ENCODE data around the gene CAMSAP3. TPM values are rescaled to one million over a fixed set of nuclear protein-coding genes. Genes with fewer than 3 reads are reported as not detected.
A peak's percentile ranks its signal among the peaks of the same experiment; 100 is the strongest.

The CAMSAP3 gene
- total RNA-seq, 1 experiment from 2014 or later = 1.5 TPM

DNA sequence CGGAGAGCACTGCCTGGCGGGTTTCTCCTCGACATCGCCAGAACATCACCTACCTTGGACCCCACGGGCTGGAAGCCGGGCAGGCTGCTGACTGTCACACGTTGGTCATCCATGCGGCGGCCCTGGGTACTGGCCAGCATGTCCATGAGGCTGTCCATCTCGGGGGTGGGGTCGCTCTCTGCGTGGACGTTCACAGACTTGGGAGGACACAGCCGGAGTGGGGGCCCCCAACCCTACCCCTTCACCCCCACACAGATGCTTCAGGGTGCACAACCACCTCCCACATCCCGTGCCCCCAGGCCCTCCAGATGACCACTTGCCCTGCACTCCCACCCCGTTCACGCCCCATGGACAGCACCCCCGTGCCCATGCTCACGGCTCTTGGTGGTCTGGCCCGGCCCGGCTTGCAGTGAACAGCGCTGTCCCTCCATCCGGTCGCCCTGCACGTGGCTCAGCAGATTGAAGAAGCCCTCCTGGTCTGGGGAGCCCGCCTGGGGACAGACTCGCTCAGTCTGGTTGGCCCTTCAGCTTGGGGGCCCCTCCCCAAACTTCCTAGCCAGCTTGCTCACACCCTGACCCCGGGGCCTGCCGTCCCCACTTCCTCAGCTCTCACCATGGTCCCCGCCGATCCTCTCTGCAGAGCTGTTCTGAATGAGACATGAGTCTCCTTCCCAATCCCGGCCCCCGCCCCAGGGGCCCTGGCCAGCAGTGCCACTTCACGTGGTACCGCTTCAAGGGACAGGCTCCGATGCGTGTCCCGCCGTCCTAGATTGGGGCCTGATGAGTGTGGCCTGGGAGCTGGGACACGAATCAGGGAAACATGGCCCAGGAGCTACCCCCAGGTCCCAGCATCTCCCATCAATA is 36.9 kb downstream of the CAMSAP3 start:
- no peak for DNase-seq (ENCODE audit: low read depth)

DNA sequence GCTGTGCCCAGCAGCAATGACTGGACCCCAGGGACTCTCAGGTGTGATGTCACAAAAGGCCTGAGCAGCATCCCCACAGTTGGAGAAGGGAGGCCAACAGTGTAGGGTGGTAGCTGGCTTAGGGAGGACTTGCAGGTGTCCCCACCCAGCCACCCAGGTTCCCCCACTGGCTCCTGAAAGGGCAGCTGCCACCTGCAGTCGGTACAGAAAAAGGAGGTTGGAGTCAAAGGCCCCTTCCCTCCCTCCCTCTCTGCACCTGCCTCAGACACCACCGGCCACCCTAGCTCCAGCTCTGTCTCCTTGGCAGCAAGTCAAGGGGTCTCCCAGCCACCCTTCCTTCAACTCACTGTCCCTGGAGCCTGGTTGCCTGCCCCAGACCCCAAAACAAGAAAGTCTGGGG is 38.0 kb downstream of the CAMSAP3 start, which contains the start of gene PCP2:
Gene PCP2 (minus strand): TSS at position 22 of the 400 bp plus-strand sequence. CDS start 262 bp downstream, outside the sequence.
- no peak for DNase-seq (ENCODE audit: low read depth)

DNA sequence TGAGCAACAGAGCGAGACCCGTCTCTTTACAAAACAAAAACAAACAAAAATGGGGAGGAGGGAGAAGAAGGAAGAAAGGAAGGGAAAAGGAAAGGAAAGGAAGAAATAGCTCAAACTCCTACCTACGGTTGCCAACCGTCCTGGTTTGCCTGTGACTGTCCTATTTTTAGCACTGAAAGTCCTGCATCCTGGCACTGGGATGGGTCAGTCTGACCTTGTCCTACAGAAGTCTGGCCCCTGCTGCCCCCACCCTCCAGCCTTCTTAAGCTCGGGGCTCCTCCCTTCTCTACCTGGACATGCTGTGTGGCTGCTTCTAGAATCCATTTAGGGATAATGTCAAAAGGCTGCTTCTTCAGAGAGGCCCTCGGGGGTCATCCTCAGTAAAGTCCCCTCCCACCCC is 40.0 kb downstream of the CAMSAP3 start:
- no peak for DNase-seq (ENCODE audit: low read depth)

DNA sequence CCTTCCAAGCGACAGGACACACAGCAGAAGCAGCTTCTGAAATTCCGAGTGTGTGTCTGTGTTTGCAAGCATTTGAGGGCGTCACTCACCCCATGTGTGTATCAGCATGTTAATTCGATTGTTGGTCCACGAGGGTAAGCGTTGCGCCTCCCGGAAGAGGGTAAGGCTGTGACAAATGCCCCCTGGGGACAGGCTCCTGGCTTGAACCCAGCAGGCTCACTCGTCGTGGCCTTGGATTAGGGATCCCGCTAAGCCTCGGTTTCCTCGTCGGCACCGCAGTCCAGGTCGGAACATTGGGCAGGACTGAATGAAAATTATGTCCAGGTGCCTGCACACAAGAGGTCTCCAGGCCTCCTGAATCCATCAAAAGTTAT is 40.6 kb downstream of the CAMSAP3 start:
- peak; percentile 32 for DNase-seq (ENCODE audit: low read depth)

DNA sequence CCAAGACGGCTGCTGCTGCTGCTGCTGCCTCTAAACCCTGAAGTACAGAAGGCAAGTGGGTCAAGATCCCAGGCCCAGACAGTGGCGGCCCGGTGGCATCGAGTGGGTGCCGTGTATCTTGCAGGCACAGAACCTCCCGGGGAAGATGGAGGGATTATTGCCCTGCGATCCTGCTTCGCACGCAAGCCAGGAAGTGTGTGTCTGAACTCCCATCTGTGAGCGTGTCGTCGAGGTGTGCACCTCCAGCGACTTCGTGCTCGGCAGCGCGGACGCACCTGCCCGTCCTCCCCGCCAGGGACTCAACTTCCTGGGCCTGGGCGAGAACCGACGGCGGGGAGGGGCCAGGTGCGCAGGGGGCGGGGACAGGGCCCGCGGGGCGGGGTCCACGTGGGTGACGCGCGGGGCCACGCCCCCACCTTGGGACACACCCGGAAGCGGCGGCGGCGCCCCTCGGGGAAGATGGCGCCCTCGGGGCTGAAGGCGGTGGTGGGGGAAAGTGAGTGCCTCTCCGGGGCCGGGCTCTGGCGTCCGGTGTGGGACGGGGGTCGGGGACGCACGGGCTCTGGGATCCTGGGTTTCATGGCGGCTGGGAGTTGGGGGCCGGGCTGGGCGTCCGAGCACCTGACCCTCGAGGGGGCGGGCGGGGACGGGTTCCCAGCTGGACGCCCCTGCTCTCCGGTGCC is 41.2 kb downstream of the CAMSAP3 start, which contains the start of gene STXBP2:
Gene STXBP2 (plus strand): TSS at position 420 of the 683 bp plus-strand sequence. CDS start 40 bp downstream, at position 460.
- peak; percentile 82 for DNase-seq (ENCODE audit: low read depth)

DNA sequence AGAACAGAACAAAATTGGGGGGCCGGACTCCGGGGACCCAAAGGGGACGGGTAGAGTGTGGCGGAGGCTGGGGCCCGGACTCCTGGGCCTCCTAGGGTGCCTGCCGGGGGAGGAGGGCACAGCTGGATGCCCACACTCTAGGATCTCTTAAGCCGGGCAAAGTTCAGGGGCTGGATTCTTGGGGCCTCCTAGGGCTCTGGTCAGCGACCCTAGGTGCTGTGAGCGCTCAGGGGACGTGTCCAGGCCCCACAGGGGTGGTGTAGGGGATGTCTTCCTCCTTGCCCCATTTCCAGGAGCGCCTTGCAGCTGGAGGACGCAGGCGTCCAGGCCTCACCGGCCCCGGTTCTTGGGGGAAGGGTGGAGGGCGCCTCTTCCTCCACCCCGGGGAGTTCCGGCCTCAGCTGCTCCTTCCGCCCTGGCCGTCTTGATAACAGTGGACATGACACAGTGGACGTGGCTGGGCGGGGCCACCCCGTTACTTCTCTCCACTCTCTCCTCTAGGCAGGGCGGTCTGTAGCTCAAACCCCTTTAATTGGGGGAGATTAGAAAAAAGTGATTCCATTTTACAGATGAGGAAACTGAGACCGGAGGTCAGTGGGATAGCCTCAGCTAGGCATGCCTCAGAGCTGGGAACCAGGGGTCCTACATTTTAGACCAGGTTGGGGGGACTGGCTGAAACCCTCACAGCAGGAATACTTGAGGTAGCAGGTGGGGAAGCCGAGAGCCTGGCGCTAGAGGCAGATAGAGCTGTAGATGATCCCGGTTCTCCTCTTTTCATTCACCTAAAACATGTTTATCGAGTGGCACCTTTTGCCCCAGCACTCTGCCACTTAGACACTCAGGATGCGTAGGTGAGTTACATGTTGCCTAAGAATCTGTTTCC is 42.0 kb downstream of the CAMSAP3 start:
- peak; percentile 53 for DNase-seq (ENCODE audit: low read depth)

DNA sequence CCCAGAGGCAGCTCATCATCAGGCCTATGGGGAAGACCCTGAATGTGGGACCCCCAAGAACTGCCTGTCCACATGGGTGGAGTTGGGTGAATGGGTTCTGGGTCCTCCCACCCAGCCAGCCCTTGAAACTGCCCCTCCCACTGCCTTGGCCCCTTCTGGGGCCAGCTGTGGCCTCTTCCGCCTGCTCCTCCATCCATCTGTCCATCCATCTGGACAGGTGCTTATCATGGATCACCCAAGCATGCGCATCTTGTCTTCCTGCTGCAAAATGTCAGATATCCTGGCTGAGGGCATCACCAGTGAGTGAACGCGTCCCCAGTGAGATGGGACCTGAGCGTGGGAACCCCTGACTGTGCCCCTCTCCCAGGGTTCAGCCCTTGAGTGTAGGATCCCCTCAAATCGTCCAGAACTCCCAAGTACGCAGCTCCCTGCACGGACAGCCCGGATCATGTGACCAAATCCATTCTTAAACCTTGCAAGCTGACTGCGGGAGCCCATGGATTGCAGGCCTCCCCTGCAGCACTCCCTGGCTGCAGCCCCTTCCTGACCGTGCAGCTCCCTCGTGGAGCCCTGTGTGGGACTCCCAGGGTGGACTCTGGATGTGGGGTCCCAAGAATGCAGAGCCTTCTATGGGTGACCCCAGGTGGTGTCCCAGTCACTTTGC is 43.3 kb downstream of the CAMSAP3 start:
- DNase-seq (ENCODE audit: low read depth) = no peak

DNA sequence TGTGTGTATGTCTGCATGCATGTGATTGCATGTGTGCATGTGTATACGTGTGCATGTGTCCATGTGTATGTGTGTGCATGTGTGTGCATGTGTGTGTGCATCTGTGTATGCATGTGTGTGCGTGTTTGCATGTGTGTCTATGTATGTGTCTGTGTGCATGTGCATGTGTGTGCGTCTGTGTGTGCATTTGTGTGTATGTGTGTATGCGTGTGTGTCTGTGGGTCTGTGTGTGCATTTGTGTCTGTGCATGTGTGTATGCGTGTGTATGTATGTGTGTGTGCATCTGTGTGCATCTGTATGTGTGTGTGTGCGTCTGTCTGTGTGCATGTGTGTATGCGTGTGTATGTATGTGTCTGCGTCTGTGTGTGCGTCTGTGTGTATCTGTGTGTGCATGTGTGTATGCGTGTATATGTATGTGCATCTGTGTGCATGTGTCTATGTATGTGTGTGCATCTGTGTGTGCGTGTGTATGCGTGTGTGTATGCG is 44.2 kb downstream of the CAMSAP3 start:
- no peak for DNase-seq (ENCODE audit: low read depth)

DNA sequence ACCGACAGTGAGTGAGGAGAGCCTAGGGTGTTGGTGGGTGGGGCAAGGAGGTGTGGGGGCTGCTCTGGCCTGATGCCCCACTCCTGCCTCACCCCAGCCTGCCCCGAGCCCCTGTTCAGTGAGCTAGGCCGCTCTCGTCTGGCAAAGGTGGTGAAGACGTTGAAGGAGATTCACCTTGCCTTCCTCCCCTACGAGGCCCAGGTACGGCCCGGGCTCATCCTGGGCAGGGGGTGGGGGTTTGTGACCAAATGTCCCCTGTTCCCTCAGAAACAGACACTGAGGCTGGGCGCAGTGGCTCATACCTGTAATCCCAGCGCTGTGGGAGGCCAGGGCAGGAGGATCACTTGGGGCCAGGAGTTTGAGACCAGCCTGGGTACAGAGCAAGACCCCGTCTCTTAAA is 45.1 kb downstream of the CAMSAP3 start:
- no peak for DNase-seq (ENCODE audit: low read depth)

DNA sequence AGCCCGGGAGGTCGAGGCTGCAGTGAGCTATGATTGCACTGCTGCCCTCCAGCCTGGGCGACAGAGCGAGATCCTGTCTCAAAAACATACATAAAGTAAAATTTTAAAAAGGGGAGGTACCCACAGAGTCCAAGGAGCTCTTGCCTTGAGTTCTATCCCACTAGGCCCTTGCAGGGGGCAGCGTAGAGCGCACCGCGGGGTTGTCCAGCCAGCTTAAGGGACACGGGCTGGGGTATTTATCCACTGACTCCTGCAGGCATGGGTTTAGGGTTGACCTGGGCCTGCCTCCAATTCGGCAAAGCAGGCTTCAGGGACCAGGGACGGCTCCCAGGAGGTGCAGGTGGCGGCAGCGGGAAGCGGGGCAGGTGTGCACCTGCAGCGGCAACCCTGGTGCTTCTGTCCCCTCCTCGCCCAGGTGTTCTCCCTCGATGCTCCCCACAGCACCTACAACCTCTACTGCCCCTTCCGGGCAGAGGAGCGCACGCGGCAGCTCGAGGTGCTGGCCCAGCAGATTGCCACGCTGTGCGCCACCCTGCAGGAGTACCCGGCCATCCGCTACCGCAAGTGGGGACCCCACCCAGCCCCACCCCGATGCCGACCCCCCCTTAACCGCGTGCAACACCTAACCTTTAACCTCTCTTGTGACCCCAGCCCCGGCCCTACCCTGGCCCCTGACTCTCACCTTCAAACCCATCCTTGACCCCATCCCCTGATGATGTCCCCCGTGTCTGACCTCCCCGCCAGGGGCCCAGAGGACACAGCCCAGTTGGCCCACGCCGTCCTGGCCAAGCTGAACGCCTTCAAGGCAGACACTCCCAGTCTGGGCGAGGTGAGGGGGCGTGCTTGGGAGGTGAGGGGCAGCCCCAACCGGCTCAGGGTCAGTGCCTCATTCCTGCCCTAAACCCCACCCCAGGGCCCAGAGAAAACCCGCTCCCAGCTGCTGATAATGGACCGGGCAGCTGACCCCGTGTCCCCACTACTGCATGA is 45.9 kb downstream of the CAMSAP3 start:
- no peak for DNase-seq (ENCODE audit: low read depth)

DNA sequence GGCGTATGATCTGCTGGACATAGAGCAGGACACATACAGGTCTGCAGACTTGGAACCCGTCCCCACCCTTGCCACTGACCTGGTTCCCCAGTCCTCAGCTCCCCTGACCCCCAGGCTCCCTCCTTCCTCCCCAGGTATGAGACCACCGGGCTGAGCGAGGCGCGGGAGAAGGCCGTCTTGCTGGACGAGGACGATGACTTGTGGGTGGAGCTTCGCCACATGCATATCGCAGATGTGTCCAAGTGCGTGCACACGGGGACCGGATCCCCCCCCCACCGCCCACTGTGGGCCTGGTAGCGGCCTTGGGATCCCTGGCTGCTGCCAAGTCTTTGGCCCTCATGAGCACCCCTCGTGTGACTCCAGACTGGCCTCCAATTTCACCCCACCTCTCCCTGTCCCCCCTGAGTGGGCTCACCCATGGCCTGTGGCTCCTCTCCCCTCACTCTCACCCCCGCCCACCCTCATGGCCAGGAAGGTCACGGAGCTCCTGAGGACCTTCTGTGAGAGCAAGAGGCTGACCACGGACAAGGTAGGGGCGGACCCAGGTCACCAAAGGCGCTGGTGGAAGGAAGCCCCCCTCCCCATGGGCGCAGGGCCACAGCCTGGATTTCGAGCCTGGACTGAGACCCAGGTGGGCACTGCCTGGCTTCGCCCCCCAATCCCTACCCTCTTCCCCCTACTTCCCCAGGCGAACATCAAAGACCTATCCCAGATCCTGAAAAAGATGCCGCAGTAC is 46.8 kb downstream of the CAMSAP3 start:
- DNase-seq (ENCODE audit: low read depth) = no peak

DNA sequence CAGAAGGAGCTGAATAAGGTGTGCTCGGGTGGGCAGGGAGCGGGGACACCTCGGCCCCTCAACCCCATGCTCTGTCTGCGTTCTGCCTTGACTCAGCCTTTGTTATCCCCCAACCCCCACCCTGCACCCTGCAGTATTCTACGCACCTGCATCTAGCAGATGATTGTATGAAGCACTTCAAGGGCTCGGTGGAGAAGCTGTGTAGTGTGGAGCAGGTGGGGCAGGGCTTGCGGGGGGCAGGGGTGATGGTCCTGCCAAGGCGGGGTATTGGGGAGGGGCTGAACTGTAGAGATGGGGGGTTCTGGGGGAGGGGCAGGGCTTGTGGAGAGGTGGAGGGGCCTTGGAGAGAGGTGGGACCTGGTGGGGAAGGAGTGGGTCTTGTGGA is 47.4 kb downstream of the CAMSAP3 start:
- DNase-seq (ENCODE audit: low read depth) = no peak

DNA sequence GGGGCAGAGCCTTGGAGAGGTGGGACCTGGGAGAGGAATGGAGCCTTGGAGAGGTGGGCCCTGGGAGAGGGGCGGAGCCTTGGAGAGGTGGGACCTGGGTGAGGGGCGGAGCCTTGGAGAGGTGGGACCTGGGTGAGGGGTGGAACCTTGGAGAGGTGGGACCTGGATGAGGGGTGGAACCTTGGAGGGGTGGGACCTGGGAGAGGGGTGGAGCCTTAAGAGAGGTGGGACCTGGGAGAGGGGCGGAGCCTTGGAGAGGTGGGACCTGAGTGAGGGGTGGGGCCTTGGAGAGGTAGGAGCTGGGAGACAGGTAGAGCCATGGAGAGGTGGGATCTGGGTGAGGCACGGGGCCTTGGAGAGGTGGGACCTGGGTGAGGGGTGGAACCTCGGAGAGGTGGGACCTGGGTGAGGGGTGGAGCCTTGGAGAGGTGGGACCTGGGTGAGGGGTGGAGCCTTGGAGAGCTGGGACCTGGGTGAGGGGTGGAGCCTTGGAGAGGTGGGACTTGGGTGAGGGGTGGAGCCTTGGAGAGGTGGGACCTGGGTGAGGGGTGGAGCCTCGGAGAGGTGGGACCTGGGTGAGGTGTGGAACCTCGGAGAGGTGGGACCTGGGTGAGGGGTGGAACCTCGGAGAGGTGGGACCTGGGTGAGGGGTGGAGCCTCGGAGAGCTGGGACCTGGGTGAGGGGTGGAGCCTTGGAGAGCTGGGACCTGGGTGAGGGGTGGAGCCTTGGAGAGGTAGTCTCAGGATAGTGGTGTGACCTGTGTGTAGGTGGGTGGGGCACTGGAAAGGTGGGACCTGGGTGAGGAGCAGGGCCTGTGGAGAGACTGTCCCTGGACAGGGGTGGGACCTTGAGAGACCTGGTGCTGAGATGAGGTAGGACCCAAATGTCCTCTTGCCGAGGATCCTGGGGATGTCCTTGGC is 48.2 kb downstream of the CAMSAP3 start:
- DNase-seq (ENCODE audit: low read depth) = peak; percentile 35

DNA sequence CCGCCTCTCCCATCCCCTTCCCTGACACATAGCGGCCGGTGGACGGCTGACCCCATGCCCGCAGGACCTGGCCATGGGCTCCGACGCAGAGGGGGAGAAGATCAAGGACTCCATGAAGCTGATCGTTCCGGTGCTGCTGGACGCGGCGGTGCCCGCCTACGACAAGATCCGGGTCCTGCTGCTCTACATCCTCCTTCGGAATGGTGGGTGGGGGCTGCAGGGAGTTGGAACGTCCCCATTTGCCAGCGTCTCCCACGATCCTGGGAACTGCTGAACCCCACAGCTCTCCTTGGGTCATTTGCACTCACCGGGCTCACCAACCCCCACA is 48.9 kb downstream of the CAMSAP3 start:
- DNase-seq (ENCODE audit: low read depth) = no peak

DNA sequence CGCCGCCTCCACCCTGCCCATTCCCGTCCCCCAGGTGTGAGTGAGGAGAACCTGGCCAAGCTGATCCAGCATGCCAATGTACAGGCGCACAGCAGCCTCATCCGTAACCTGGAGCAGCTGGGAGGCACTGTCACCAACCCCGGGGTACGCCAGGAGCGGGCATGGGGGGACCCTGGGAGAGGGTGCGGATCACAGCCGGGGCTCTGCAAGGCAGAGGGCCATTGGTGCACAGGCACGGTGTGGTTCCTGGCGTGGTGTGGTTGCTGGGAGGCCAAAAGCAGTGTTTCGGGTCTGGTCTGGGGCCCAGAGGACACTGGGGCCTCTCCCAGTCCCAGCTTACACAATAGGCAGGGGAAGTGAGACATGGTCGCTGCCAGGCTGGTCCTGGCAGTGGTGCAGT is 49.5 kb downstream of the CAMSAP3 start:
- DNase-seq (ENCODE audit: low read depth) = no peak

DNA sequence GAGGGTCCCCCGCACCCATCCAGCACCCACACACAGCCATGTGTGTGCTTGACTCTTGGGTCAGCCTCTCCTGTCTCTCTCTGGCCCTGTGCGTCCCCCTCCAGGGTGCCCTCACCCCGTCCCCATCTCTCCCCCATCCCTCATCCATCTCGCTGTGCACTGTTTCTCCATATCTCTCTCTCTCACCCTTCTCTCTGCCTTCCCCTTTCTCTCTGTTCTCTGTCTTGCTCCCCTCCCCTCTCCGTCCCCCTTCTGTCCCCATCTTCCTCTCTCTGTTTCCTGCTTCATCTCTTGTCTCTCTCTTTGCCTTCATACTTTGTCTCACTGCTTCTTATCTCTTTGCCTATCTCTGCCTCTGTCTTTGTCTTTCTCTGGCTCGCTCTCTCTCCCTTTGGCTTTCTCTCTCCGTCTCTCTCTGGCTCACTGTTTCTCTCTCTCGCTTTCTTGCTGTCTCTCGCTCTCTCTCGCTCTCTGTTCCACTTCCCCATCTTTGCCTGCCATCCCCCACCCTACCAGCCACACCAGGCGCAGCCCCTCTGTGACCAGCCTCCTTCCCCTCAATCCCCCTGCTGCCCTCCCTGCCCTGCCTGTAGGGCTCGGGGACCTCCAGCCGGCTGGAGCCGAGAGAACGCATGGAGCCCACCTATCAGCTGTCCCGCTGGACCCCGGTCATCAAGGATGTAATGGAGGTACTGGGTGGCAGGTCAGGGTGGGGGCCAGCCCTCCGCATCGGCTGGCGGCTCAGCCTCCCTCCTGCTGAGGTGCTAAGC is 50.2 kb downstream of the CAMSAP3 start:
- no peak for DNase-seq (ENCODE audit: low read depth)

DNA sequence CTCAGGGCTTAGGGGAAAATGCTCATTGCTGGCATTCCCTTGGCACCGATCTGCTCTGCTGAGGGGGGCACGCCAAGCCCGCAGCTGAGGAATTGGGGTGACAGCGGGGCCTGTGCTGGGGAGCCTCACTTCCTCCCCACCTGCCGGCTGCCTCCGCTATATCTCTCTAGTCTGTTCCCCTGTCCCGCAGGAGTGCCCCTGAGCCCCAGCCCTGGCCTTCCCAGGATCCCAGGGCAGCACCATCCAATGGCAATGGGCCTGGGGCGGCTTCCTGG is 50.7 kb downstream of the CAMSAP3 start:
- DNase-seq (ENCODE audit: low read depth) = no peak

DNA sequence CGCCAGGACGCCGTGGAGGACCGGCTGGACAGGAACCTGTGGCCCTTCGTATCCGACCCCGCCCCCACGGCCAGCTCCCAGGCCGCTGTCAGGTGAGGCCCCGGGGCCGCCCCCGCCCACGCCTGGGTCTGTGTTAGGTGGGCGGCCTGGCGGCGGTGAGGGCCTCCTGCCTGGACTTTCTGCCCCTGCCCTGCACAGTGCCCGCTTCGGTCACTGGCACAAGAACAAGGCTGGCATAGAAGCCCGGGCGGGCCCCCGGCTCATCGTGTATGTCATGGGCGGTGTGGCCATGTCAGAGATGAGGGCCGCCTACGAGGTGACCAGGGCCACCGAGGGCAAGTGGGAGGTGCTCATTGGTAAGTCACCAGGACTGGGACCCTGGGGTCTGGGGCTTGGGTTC is 51.5 kb downstream of the CAMSAP3 start:
- no peak for DNase-seq (ENCODE audit: low read depth)

Measured in Daoy (cell line).